Central memory CD8-positive, alpha-beta T cell (primary cell): ENCODE measurements around the gene PARG.

Source experiments
- ATAC-seq: fragments of 150-1000 bp; cut with Tn5 transposase; replicated peaks from 2 replicates; pipeline ENCODE4 v1.10.0; 2022; ENCODE audit warnings: mild to moderate bottlenecking, moderate FRiP score, moderate number of reproducible peaks; ENCODE audit not compliant: poor library complexity, severe bottlenecking; ENCODE audit errors: extremely low read depth
- DNase-seq, 2 donors: peaks; one replicate each; pipeline ENCODE4 v3.0.0; 2021; ENCODE audit warnings: low spot score in 2 of 2
- H3K27ac Mint-ChIP-seq: one replicate; pipeline ENCODE4 v1.8.0; 2022; ENCODE audit warnings: low read depth, mild to moderate bottlenecking, moderate library complexity, mixed read lengths
- H3K27me3 Mint-ChIP-seq: one replicate; pipeline ENCODE4 v1.8.0; 2022; ENCODE audit warnings: mixed read lengths
- H3K36me3 Mint-ChIP-seq: one replicate; pipeline ENCODE4 v1.8.0; 2022; ENCODE audit warnings: mild to moderate bottlenecking, moderate library complexity, mixed read lengths; ENCODE audit not compliant: insufficient read depth
- H3K4me1 Mint-ChIP-seq: one replicate; pipeline ENCODE4 v1.8.0; 2022; ENCODE audit warnings: mixed read lengths
- H3K4me3 Mint-ChIP-seq: one replicate; pipeline ENCODE4 v1.8.0; 2022; ENCODE audit warnings: mild to moderate bottlenecking, moderate library complexity, mixed read lengths
- H3K9me3 Mint-ChIP-seq: one replicate; pipeline ENCODE4 v1.8.0; 2022; ENCODE audit warnings: mixed read lengths

The PARG gene

DNA sequence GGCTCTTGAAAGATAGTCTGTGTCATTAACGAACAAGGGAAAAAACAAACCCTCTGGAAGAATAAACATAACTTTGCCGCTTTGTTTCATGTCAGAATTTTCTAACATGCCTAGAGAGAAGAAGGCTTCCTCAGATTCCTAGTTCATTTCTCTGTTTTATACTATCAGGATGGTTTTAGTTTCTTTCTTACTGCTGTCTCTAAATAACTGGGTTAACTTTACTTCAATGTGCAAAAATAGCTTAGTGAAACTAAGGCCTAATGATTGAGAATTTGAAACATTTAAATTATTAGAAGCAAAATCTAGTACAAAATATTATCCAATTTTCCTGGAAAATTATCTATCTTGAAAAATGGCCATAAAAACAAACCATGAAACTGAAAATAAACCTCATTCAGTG lies 107.6 kb downstream of the PARG start:
- H3K4me1 Mint-ChIP-seq = no peaks in the 10 kb centered on the region
- no peaks in the 10 kb centered on the region for H3K9me3 Mint-ChIP-seq
- H3K4me3 Mint-ChIP-seq = no peak overlapping the region
- no peaks in the 10 kb centered on the region for H3K27me3 Mint-ChIP-seq
- no peak for ATAC-seq
- H3K36me3 Mint-ChIP-seq = peaks cover 25% of the 10 kb centered on the region
- no peak for DNase-seq
- no peak overlapping the region for H3K27ac Mint-ChIP-seq

DNA sequence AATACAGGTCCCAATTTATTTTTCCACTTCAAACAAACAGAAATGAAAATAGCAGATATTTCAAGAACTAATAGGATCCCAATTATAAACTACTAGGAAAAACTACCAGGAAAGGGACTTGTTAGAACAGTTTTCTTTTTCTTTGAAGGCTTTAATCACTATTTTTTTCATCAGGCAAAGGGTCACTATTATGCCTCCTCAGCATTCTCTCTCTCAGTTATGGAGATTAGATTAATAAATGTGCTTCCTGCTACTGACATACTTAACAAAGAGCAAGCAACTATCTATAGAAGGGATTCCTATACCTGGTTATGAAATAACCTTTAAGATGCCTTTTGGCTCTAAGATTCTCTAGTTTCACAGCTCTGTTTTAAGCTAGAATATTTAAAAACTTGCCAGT lies 108.7 kb downstream of the PARG start:
- H3K36me3 Mint-ChIP-seq = peaks cover 21% of the 10 kb centered on the region
- no peak overlapping the region for H3K27ac Mint-ChIP-seq
- H3K9me3 Mint-ChIP-seq = no peaks in the 10 kb centered on the region
- ATAC-seq = no peak
- H3K27me3 Mint-ChIP-seq = no peaks in the 10 kb centered on the region
- no peaks in the 10 kb centered on the region for H3K4me1 Mint-ChIP-seq
- H3K4me3 Mint-ChIP-seq = no peak overlapping the region
- DNase-seq = no peak

DNA sequence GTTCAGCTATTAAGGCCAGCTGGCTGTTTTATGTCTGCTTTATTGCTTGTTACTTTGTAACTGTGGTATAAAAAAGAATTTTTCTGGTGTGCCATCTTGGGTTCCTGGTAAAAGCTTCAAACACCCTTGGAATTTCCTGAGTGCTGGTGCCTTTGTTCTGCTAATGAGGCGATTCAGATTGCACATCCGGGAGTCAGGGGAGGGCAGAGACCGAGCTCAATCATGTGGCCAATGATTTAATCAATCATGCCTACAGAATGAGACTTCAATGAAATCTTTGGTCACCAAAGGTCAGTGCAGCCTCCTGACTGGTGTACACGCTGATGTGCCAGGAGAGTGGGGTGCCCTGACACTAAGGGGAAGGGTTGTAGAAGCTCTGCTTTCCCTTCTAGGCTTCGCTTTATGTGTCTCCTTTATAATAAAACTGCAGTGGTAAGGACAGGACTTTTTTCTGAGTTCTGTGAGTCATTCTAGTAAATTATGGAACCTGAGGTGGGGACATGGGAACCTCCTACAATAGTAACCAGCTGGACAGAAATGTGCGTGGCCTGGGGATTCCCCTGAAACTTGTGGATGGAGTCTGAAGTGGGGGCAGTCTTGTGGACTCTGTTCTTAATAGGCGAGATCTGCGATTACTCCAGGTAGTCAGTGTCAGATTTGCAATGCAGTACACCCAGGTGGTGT lies 110.3 kb downstream of the PARG start:
- Mint-ChIP-seq H3K36me3 (peaks cover 20% of the 10 kb centered on the region), H3K4me3 (no peak overlapping the region), H3K27ac (no peak overlapping the region), H3K27me3 (no peaks in the 10 kb centered on the region), H3K9me3 (no peaks in the 10 kb centered on the region), H3K4me1 (no peaks in the 10 kb centered on the region)
- no peak for ATAC-seq
- no peak for DNase-seq

DNA sequence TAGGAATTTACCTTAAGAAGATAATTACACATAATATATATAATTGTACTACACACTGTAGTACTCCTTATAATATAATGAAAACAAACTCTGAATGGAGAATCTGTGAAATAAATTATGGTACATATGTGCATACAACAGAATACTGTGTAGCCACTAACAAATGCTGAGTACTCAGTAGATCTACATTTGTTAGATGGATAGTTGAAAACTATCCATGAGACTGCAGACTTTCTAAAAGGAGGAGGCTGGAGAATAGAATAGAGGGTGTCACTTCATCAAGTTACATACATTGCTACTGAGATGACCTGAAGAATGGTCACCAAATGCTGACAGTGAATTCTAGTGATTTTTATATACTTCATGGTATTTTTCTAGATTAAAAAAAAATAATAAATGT lies 111.0 kb downstream of the PARG start:
- DNase-seq (no peak), ATAC-seq (no peak)
- H3K27me3 Mint-ChIP-seq = no peaks in the 10 kb centered on the region
- H3K4me3 Mint-ChIP-seq = no peak overlapping the region
- H3K36me3 Mint-ChIP-seq = peaks cover 21% of the 10 kb centered on the region
- H3K9me3 Mint-ChIP-seq = no peaks in the 10 kb centered on the region
- no peaks in the 10 kb centered on the region for H3K4me1 Mint-ChIP-seq
- H3K27ac Mint-ChIP-seq = no peak overlapping the region

DNA sequence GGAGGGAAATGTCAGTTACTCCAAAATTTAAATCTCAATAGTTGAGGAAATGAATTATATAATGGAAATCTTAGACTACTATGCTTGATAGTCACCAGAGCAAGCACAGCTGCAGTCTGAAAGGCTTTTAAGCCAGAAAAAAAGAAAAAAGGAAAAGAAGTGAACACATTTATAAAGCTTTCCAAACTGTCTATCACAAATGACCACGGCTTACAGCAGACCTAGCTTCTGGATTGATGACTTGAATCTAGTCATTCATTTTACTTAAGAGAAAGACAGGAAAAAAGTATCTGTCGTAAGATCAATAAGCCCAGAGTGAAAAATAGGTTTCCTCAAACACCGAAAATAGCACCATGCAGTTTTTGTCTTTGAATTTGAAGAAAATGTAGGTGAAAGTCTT lies 111.8 kb downstream of the PARG start:
- H3K9me3 Mint-ChIP-seq = no peaks in the 10 kb centered on the region
- peaks cover 21% of the 10 kb centered on the region for H3K36me3 Mint-ChIP-seq
- H3K4me3 Mint-ChIP-seq = no peak overlapping the region
- DNase-seq (no peak), ATAC-seq (no peak)
- no peaks in the 10 kb centered on the region for H3K4me1 Mint-ChIP-seq
- H3K27ac Mint-ChIP-seq = peak overlapping the region; percentile 49
- no peaks in the 10 kb centered on the region for H3K27me3 Mint-ChIP-seq

DNA sequence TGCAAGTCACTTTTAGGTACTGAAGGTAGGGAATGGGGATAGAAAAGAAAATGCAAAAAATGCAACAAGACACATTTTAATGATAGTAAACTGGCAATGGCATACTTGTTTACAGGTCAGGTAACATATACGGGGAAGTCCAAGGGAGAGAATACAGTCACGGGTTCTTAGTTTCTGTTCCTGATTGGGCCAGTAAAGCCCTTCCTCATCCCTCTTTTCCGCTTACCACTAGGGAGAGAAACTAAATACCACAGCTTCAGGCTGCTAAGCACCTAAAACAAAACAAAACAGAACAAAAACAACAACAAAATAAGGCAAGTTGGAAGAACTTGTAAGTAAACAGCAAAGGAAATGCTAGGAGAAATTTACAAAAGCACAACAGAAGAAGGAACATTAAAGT lies 114.5 kb downstream of the PARG start:
- DNase-seq (no peak), ATAC-seq (no peak)
- Mint-ChIP-seq H3K27ac (no peak overlapping the region), H3K27me3 (no peaks in the 10 kb centered on the region), H3K36me3 (peaks cover 13% of the 10 kb centered on the region), H3K4me3 (no peak overlapping the region), H3K4me1 (no peaks in the 10 kb centered on the region), H3K9me3 (no peaks in the 10 kb centered on the region)

DNA sequence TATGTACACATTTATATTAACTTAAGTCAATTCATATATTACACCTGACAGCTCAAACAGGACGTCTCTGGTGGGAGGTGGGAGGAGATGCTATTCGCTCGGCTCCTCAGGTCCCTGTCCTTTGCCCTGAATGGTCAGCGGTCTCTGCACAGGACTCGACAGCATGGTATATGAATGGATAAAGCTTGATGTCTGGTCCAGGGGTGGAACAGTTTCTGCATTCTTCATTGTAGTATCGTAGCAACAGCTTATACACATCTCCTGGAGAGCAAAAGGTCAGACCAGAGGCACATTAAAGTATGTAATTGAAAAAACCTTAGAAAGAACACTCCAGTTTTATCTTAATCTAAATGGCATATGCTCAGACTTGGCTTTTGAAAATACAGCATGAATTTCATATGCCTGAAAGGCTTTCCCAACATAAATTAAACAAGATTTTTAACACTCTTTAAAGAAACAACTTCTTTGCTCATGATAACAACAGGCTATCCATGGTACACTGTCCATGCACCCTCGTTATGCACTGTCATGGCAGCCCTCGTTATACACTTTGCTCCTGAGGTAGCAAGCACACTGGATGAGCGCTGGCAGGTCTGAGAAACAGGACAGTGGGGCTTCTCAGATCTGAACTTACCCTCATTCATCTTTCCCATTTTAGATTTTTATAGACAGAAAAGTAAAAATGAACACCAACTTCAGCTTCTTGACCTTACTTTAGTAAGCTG lies 122.4 kb downstream of the PARG start:
- Mint-ChIP-seq H3K27me3 (no peaks in the 10 kb centered on the region), H3K27ac (no peak overlapping the region), H3K4me1 (no peaks in the 10 kb centered on the region), H3K36me3 (peaks cover 36% of the 10 kb centered on the region), H3K4me3 (no peak overlapping the region), H3K9me3 (no peaks in the 10 kb centered on the region)
- ATAC-seq (no peak), DNase-seq (no peak)

DNA sequence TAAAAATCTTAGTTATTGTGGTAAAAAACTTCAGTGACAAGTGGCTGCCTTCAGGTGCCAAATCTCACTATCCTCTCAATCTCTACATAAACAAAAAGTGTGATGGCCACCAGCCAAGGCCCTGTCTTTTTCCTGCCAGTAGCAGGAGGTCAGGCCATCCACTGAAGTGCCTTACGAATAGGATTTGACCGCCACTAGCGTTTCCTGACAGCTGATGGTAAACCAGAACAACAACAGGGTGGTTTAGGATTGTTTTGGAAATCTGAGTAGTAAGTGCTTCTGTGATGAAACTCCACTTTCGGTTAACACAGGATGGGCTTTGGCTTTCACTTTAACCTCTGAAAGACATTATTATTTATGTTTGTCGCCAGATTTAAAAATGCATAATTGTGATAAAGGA lies 124.0 kb downstream of the PARG start:
- no peak overlapping the region for H3K27ac Mint-ChIP-seq
- H3K36me3 Mint-ChIP-seq = peaks cover 36% of the 10 kb centered on the region
- H3K9me3 Mint-ChIP-seq = no peaks in the 10 kb centered on the region
- H3K4me1 Mint-ChIP-seq = no peaks in the 10 kb centered on the region
- DNase-seq (no peak), ATAC-seq (no peak)
- no peaks in the 10 kb centered on the region for H3K27me3 Mint-ChIP-seq
- H3K4me3 Mint-ChIP-seq = no peak overlapping the region

DNA sequence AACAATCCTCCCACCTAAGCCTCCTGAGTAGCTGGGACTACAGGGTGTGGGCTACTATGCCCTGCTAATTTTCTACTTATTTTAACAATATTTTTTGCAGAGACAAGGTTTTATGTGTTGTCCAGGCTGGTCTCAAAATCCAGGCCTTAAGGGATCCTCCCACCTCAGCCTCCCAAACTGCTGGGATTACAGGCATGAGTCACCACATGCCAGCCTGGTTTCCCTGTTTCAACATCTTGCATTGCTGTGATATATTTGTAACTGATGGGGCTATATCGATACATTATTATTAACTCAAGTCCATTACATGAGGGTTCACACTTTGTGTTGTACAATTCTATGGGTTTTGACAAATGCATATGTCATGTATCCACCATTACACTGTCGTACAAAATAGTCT lies 137.8 kb downstream of the PARG start:
- DNase-seq (no peak), ATAC-seq (no peak)
- H3K27ac Mint-ChIP-seq = no peak overlapping the region
- H3K4me1 Mint-ChIP-seq = no peaks in the 10 kb centered on the region
- H3K4me3 Mint-ChIP-seq = no peak overlapping the region
- no peaks in the 10 kb centered on the region for H3K36me3 Mint-ChIP-seq
- H3K9me3 Mint-ChIP-seq = no peaks in the 10 kb centered on the region
- H3K27me3 Mint-ChIP-seq = peaks cover 6% of the 10 kb centered on the region

DNA sequence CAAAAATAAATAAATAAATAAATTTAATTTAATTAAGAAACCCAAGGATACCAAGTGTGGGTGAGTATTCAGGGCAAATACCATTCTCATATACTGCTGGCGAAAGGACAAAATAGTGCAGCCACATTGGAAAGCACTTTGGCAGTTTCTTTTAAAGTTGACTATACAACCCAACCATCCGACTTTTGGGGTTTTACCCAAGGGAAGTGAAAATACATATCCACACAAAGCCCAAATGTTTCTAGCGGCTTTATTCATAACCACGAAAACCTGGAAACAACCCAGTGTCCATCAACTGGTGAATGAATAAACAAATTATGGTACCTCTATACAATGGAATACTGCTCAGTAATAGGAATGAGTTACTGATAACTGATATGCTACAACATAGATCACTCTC lies 143.6 kb downstream of the PARG start:
- Mint-ChIP-seq H3K9me3 (no peaks in the 10 kb centered on the region), H3K4me1 (no peaks in the 10 kb centered on the region), H3K4me3 (no peak overlapping the region), H3K36me3 (no peaks in the 10 kb centered on the region), H3K27ac (no peak overlapping the region), H3K27me3 (peaks cover 19% of the 10 kb centered on the region)
- DNase-seq (no peak), ATAC-seq (no peak)

DNA sequence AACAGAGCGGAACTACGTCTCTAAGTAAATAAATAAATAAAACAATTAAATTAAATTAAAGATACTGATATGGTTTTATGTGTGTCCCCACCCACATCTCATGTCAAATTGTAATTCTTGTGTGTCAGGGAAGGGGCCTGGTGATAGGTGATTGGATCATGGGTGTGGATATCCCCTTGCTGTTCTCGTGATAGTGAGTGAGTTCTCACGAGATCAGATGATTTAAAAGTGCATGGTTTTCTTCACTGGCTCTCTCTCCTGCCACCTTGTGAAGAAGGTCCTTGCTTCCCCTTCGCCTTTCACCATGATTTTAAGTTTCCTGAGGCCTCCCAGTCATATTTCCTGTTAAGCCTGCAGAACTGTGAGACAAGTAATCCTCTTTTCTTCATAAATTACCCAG lies 150.7 kb downstream of the PARG start:
- DNase-seq (no peak), ATAC-seq (no peak)
- H3K36me3 Mint-ChIP-seq = peaks cover 2% of the 10 kb centered on the region
- H3K9me3 Mint-ChIP-seq = no peaks in the 10 kb centered on the region
- H3K27ac Mint-ChIP-seq = no peak overlapping the region
- peaks cover 13% of the 10 kb centered on the region for H3K27me3 Mint-ChIP-seq
- H3K4me1 Mint-ChIP-seq = no peaks in the 10 kb centered on the region
- H3K4me3 Mint-ChIP-seq = no peak overlapping the region

DNA sequence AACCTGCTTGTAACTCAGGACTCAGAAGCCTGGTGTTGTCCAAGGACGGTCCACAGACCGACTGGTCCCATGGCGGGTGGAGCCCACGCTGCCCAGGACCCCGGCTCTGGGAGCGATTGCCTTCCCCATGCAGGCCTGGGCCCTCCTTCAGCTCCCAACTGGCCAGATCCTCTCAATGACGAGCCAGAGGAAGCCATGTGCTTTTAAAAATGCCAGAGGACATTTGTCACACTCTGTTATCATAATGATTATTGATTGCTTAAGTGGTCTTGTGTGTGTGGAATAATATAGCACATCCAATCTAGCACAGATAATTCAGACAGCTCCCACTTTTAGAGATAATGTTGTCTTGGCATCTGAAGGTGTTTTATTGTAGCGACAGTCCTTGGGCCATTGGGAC lies 157.1 kb downstream of the PARG start:
- DNase-seq (no peak), ATAC-seq (no peak)
- Mint-ChIP-seq H3K4me3 (no peak overlapping the region), H3K27me3 (peaks cover 8% of the 10 kb centered on the region), H3K27ac (no peak overlapping the region), H3K4me1 (no peaks in the 10 kb centered on the region), H3K9me3 (no peaks in the 10 kb centered on the region), H3K36me3 (peaks cover 6% of the 10 kb centered on the region)

DNA sequence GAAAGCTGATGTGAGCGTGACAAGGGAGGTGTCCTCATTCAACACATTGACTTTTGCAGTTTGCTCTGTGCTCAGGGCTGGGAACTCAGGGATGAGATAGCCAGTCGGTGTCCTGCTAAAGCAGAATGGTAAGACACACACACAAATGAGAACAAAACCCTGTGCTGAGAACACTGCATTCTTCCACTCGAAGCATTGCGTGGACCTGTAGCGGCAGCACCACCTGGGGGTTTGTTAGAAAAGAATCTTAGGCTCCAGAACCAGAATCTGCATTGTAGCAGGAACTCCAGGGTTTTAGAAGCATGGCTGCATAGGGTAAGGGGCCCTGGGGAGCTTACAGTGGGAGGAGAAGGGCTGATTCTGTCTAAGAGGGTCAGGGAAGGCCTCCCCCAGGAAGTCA lies 158.2 kb downstream of the PARG start:
- Mint-ChIP-seq H3K36me3 (peaks cover 6% of the 10 kb centered on the region), H3K4me1 (no peaks in the 10 kb centered on the region), H3K27ac (no peak overlapping the region), H3K27me3 (peaks cover 15% of the 10 kb centered on the region), H3K4me3 (no peak overlapping the region), H3K9me3 (no peaks in the 10 kb centered on the region)
- DNase-seq (no peak), ATAC-seq (no peak)
